IPS-15b (cell line): ENCODE results near the gene TUBB2A.
"Not testable (repeated sequence)": the region's sequence is repeated elsewhere in the genome, so short reads cannot be mapped to it uniquely, and the experiment has no call there.

Source experiments
- H3K27me3 ChIP-seq: one replicate; pipeline ENCODE4 v1.6.1; 2013; ENCODE audit warnings: low read length; ENCODE audit not compliant: control insufficient read depth, insufficient read depth
- H3K36me3 ChIP-seq: one replicate; pipeline ENCODE4 v1.6.1; 2013; ENCODE audit warnings: low read length; ENCODE audit not compliant: control insufficient read depth, insufficient read depth
- H3K4me1 ChIP-seq: one replicate; pipeline ENCODE4 v1.6.1; 2013; ENCODE audit warnings: mild to moderate bottlenecking, low read length; ENCODE audit not compliant: control insufficient read depth, insufficient read depth
- H3K4me3 ChIP-seq: one replicate; pipeline ENCODE4 v1.5.1; 2013; ENCODE audit warnings: low read depth, low read length
- H3K9ac ChIP-seq: one replicate; pipeline ENCODE4 v1.6.1; 2013; ENCODE audit warnings: low read depth, mild to moderate bottlenecking, low read length
- H3K9me3 ChIP-seq: one replicate; pipeline ENCODE4 v1.6.1; 2013; ENCODE audit warnings: mild to moderate bottlenecking, low read length; ENCODE audit not compliant: control insufficient read depth, insufficient read depth

Gene TUBB2A

DNA sequence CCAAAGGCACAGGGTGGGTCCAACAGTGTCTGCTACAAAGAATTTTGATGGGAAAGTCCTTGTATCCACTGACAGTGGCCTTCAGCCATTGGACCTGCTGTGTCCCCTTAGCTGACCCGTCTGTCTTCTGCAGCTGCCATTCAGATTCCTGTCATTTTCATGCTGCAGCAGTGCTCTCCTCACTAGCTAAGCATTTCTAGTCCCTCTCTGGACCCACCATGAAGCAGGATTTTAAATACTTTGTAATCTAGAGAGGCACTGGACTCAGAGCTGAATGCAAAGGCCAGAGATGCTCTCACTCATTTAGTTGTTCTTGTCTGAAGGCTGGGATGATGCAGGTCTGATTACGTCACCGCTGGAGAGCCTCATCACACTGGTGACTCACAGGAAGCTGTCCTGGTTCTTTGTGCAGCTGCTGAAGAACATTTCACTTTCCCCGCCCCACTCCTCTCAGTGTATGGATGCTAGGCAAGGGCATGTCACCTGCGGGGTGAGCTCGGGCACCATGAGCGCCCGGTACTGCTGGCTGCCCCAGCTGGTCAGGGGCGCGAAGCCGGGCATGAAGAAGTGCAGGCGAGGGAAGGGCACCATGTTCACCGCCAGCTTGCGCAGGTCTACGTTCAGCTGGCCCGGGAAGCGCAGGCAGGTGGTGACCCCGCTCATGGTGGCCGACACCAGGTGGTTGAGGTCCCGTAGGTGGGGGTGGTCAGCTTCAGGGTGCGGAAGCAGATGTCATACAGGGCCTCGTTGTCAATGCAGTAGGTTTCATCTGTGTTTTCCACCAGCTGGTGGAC is 19.4 kb upstream of the TUBB2A start:
- H3K27me3 ChIP-seq, result no peaks in the 10 kb centered on the region

GRCh38 chr6:3175715-3176402 is 18.5 kb upstream of the TUBB2A start:
- Histone ChIP-seq H3K36me3 (no peaks in the 10 kb centered on the region), H3K4me1 (no peaks in the 10 kb centered on the region), H3K9me3 (no peaks in the 10 kb centered on the region), H3K27me3 (no peaks in the 10 kb centered on the region), H3K9ac (no peak overlapping the region), H3K4me3 (no peak overlapping the region)

More for the DNA sequence above, 19.4 kb upstream of the TUBB2A start:
- no peaks in the 10 kb centered on the region for H3K36me3 ChIP-seq
- H3K4me3 ChIP-seq, result no peak overlapping the region
- no peaks in the 10 kb centered on the region for H3K4me1 ChIP-seq
- no peak overlapping the region for H3K9ac ChIP-seq
- no peaks in the 10 kb centered on the region for H3K9me3 ChIP-seq

- H3K27me3 ChIP-seq, H3K4me1 ChIP-seq, H3K9me3 ChIP-seq, H3K9ac ChIP-seq, H3K4me3 ChIP-seq, H3K36me3 ChIP-seq: not testable (repeated sequence)
Measured at GRCh38 chr6:3173636-3174089, 16.3 kb upstream of the TUBB2A start.

DNA sequence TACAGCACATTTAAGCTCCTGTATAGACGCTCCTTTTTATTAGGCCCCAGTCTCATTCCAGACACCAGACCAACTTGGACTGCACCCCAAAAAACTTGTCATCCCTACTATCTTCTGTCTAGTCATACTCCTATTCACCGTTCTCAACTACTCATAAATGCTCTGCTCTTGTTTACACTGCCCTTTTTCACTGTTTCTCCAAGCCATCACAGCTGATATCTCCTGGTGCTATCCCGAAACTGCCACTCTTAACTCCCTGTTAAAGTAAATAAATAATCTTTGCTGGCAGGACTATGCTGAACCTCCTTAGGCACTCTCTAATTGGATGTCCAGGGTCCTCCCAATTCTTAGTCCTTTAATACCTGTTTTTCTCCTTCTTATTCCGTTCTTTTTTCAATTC is 15.4 kb upstream of the TUBB2A start:
- H3K36me3 ChIP-seq, H3K4me1 ChIP-seq, H3K27me3 ChIP-seq, H3K9me3 ChIP-seq, H3K4me3 ChIP-seq, H3K9ac ChIP-seq: not testable (repeated sequence)

DNA sequence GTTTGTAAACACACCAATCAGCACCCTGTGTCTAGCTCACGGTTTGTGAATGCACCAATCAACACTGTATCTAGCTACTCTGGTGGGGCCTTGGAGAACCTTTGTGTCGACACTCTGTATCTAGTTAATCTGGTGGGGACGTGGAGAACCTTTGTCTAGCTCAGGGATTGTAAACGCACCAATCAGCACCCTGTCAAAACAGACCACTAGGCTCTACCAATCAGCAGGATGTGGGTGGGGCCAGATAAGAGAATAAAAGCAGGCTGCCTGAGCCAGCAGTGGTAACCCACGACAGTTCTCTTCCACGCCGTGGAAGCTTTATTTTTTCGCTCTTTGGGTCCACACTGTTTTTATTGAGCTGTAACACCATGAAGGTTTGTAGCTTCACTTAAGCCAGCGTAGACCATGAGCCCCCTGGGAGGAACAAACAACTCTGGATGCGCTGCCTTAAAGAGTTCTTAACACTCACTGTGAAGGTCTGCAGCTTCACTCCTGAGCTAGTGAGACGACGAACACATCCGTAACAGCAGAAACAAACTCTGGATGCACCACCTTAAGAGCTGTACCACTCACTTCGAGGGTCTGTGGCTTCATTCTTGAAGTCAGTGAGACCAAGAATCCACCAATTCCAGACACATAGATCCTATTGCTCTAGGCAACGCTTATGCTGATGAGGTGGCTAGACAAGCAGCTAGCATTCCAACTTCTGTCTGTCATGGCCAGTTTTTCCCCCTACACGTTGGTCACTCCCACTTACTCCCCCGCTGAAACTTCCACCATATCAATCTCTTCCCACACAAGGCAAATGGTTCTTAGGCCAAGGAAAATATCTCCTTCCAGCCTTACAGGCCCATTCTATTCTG is 14.2 kb upstream of the TUBB2A start:
- not testable (repeated sequence) for H3K36me3 ChIP-seq, H3K27me3 ChIP-seq, H3K4me1 ChIP-seq, H3K9ac ChIP-seq, H3K9me3 ChIP-seq, H3K4me3 ChIP-seq

- not testable (repeated sequence) for H3K9ac ChIP-seq, H3K9me3 ChIP-seq, H3K4me3 ChIP-seq, H3K4me1 ChIP-seq, H3K36me3 ChIP-seq, H3K27me3 ChIP-seq
Measured at GRCh38 chr6:3170676-3171075, 13.3 kb upstream of the TUBB2A start.

GRCh38 chr6:3168046-3168445 is 10.7 kb upstream of the TUBB2A start:
- not testable (repeated sequence) for H3K9me3 ChIP-seq, H3K9ac ChIP-seq, H3K36me3 ChIP-seq, H3K4me3 ChIP-seq, H3K27me3 ChIP-seq
- H3K4me1 ChIP-seq, result peaks cover 24% of the 10 kb centered on the region

- not testable (repeated sequence) for H3K9ac ChIP-seq, H3K9me3 ChIP-seq, H3K36me3 ChIP-seq, H3K27me3 ChIP-seq, H3K4me3 ChIP-seq
- H3K4me1 ChIP-seq, result peaks cover 24% of the 10 kb centered on the region
Measured at GRCh38 chr6:3166535-3167225, 9.3 kb upstream of the TUBB2A start.

- Histone ChIP-seq H3K9ac (peak overlapping the region; percentile 19), H3K36me3 (no peaks in the 10 kb centered on the region), H3K9me3 (no peaks in the 10 kb centered on the region), H3K27me3 (no peaks in the 10 kb centered on the region), H3K4me1 (peaks cover 25% of the 10 kb centered on the region), H3K4me3 (peak overlapping the region; percentile 9)
Measured at GRCh38 chr6:3165631-3166534, 8.5 kb upstream of the TUBB2A start.

GRCh38 chr6:3164388-3164787 is 7.0 kb upstream of the TUBB2A start:
- Histone ChIP-seq H3K27me3 (no peaks in the 10 kb centered on the region), H3K9ac (no peak overlapping the region), H3K4me1 (peaks cover 28% of the 10 kb centered on the region), H3K4me3 (no peak overlapping the region), H3K36me3 (no peaks in the 10 kb centered on the region), H3K9me3 (no peaks in the 10 kb centered on the region)

GRCh38 chr6:3163248-3163594 is 5.9 kb upstream of the TUBB2A start:
- peaks cover 31% of the 10 kb centered on the region for H3K4me1 ChIP-seq
- H3K9me3 ChIP-seq, result no peaks in the 10 kb centered on the region
- peak overlapping the region; percentile 18 for H3K4me3 ChIP-seq
- no peak overlapping the region for H3K9ac ChIP-seq
- H3K36me3 ChIP-seq, result no peaks in the 10 kb centered on the region
- no peaks in the 10 kb centered on the region for H3K27me3 ChIP-seq
